GM23338 (cell line): ENCODE measurements around the gene FMN2. TPM values are rescaled to one million over a fixed set of nuclear protein-coding genes. Genes with fewer than 3 reads are reported as not detected.

Experiments
- ATAC-seq: fragments of 200-7000 bp; cut with Tn5 transposase; 3 replicates; pipeline ENCODE4 v1.9.1; 2020
- DNase-seq: peaks from one replicate; pipeline ENCODE4 v3.0.0-alpha.2; 2015; ENCODE audit warnings: low spot score
- H2AFZ ChIP-seq: fragments of 200-600 bp; sonication (generic); 2 replicates; pipeline ENCODE4 v1.8.0; 2016; ENCODE audit warnings: antibody characterized with exemption, mild to moderate bottlenecking, moderate library complexity
- H3F3A ChIP-seq: fragments of 200-600 bp; sonication (generic); replicated peaks from 2 replicates; pipeline ENCODE4 v1.8.0; 2017; ENCODE audit warnings: antibody characterized with exemption, mixed run types, low read depth
- H3K27ac ChIP-seq: fragments of 200-600 bp; sonication (generic); 2 replicates; pipeline ENCODE4 v1.6.1; 2016; ENCODE audit warnings: low read depth
- H3K27me3 ChIP-seq: fragments of 200-600 bp; sonication (generic); 2 replicates; pipeline ENCODE4 v1.8.0; 2016; ENCODE audit warnings: mild to moderate bottlenecking, mixed run types, moderate library complexity; ENCODE audit not compliant: insufficient read depth
- H3K36me3 ChIP-seq: fragments of 200-600 bp; sonication (generic); 2 replicates; pipeline ENCODE4 v1.8.0; 2016; ENCODE audit warnings: mild to moderate bottlenecking; ENCODE audit not compliant: insufficient read depth
- H3K4me1 ChIP-seq: fragments of 200-600 bp; sonication (generic); 2 replicates; pipeline ENCODE4 v1.8.0; 2016; ENCODE audit warnings: mild to moderate bottlenecking, moderate library complexity; ENCODE audit not compliant: insufficient read depth
- H3K4me2 ChIP-seq: fragments of 200-600 bp; sonication (generic); 2 replicates; pipeline ENCODE4 v1.7.1; 2017; ENCODE audit warnings: mixed run types
- H3K4me3 ChIP-seq: fragments of 200-600 bp; sonication (generic); 2 replicates; pipeline ENCODE4 v1.6.1; 2016; ENCODE audit warnings: mixed run types
- H3K79me2 ChIP-seq: fragments of 200-600 bp; sonication (generic); replicated peaks from 2 replicates; pipeline ENCODE4 v1.8.0; 2017; ENCODE audit warnings: mild to moderate bottlenecking; ENCODE audit not compliant: insufficient read depth
- H3K9me2 ChIP-seq: fragments of 200-600 bp; sonication (generic); 2 replicates; pipeline ENCODE4 v1.8.0; 2017; ENCODE audit not compliant: insufficient read depth
- H4K20me1 ChIP-seq: fragments of 200-600 bp; sonication (generic); replicated peaks from 2 replicates; pipeline ENCODE4 v1.8.0; 2017; ENCODE audit warnings: mild to moderate bottlenecking; ENCODE audit not compliant: insufficient read depth
- H3K27ac Mint-ChIP-seq: 2 replicates; pipeline ENCODE4 v1.8.0; 2020; ENCODE audit warnings: inconsistent platforms, mild to moderate bottlenecking, moderate library complexity, mixed read lengths
- H3K27me3 Mint-ChIP-seq: 3 replicates; pipeline ENCODE4 v1.8.0; 2022; ENCODE audit warnings: low read depth, mild to moderate bottlenecking, moderate library complexity, mixed read lengths, inconsistent platforms; ENCODE audit not compliant: insufficient read depth, poor library complexity
- H3K36me3 Mint-ChIP-seq: 3 replicates; pipeline ENCODE4 v1.8.0; 2021; ENCODE audit warnings: low read depth, mild to moderate bottlenecking, inconsistent platforms, moderate library complexity, mixed read lengths
- H3K4me1 Mint-ChIP-seq: 3 replicates; pipeline ENCODE4 v1.8.0; 2020; ENCODE audit warnings: mild to moderate bottlenecking, inconsistent platforms, mixed read lengths
- H3K4me3 Mint-ChIP-seq: 3 replicates; pipeline ENCODE4 v1.8.0; 2021; ENCODE audit warnings: moderate library complexity, mild to moderate bottlenecking, inconsistent platforms, mixed read lengths
- H3K9me3 Mint-ChIP-seq: 3 replicates; pipeline ENCODE4 v1.8.0; 2020; ENCODE audit warnings: moderate library complexity, mild to moderate bottlenecking, inconsistent platforms, mixed read lengths
- CREB1 ChIP-seq: fragments of 250-450 bp; sonication (Bioruptor Pico); IDR thresholded peaks from 2 replicates; pipeline ENCODE4 v1.5.0; 2020; ENCODE audit warnings: low read depth, mild to moderate bottlenecking, moderate library complexity
- CTCF ChIP-seq, 2 experiments: fragments of 200-600 bp in 1 of 2; sonication (generic) in 1 of 2; conservative IDR thresholded peaks; 2 replicates each; pipeline versions ENCODE4 v1.5.1 to v1.6.1; 2016 to 2017; ENCODE audit warnings: antibody characterized with exemption in 2 of 2, low read depth in 2 of 2, mild to moderate bottlenecking in 2 of 2, moderate library complexity in 1 of 2
- ETS1 ChIP-seq: IDR thresholded peaks from 2 replicates; pipeline ENCODE4 v1.6.1; 2016; ENCODE audit warnings: antibody characterized with exemption
- EZH2 ChIP-seq: fragments of 200-600 bp; sonication (generic); IDR thresholded peaks from one replicate; pipeline ENCODE4 v1.8.0; 2017; ENCODE audit warnings: antibody characterized with exemption, mild to moderate bottlenecking, low read depth; ENCODE audit not compliant: unreplicated experiment
- EZH2phosphoT487 ChIP-seq: fragments of 200-600 bp; sonication (generic); IDR thresholded peaks from one replicate; pipeline ENCODE4 v1.8.1; 2018; ENCODE audit warnings: antibody characterized with exemption; ENCODE audit not compliant: unreplicated experiment
- JUNB ChIP-seq: IDR thresholded peaks from one replicate; pipeline ENCODE4 v1.6.1; 2016; ENCODE audit warnings: antibody characterized with exemption; ENCODE audit not compliant: unreplicated experiment
- NANOG ChIP-seq: IDR thresholded peaks from 2 replicates; pipeline ENCODE4 v1.6.1; 2016; ENCODE audit warnings: antibody characterized with exemption, borderline replicate concordance
- POLR2AphosphoS5 ChIP-seq: IDR thresholded peaks from 2 replicates; pipeline ENCODE4 v1.6.1; 2016; ENCODE audit warnings: antibody characterized with exemption, low read depth
- REST ChIP-seq: IDR thresholded peaks from one replicate; pipeline ENCODE4 v1.6.1; 2018; ENCODE audit warnings: antibody characterized with exemption; ENCODE audit not compliant: unreplicated experiment
- STAT1 ChIP-seq: IDR thresholded peaks from one replicate; pipeline ENCODE4 v1.6.1; 2016; ENCODE audit warnings: antibody characterized with exemption; ENCODE audit not compliant: unreplicated experiment
- ZNF114 ChIP-seq: fragments of 250-450 bp; sonication (Bioruptor Pico); IDR thresholded peaks from 2 replicates; pipeline ENCODE4 v1.5.0; 2020; ENCODE audit warnings: mild to moderate bottlenecking, moderate library complexity
- ZNF331 ChIP-seq: fragments of 250-450 bp; sonication (Bioruptor Pico); IDR thresholded peaks from 2 replicates; pipeline ENCODE4 v1.5.0; 2020; ENCODE audit warnings: low read depth, mild to moderate bottlenecking, moderate library complexity
- ZNF462 ChIP-seq: fragments of 250-450 bp; sonication (Bioruptor Pico); IDR thresholded peaks from 2 replicates; pipeline ENCODE4 v1.5.0; 2020; ENCODE audit warnings: mild to moderate bottlenecking, moderate library complexity
- polyA plus RNA-seq: library from polyadenylated mRNA; unstranded; fragments of >200 nt; fragmentation: Nextera tagmentation; extraction: Ambion mirVana; gene quantifications from 2 replicates; pipeline ENCODE4 v1.2.1, GENCODE V29; 2016
- total RNA-seq: library from RNA; depleted of rRNA; stranded (reverse); fragments of >200 nt; shearing (Covaris generic); gene quantifications from 2 replicates; pipeline ENCODE4 v1.2.3, GENCODE V29; 2014

FMN2 gene
- total and polyA plus RNA-seq, 2 experiments from 2014 or later, result 1.5 to 2.5 TPM

GRCh38 chr1:240503036-240503435 lies 411.4 kb downstream of the FMN2 start:
- Mint-ChIP-seq H3K4me3 (no peak overlapping the region), H3K4me1 (no peaks in the 10 kb centered on the region), H3K9me3 (0 out of 3 replicates have a peak, but pooled peaks cover 2% of the 10 kb centered on the region), H3K36me3 (no peaks in the 10 kb centered on the region), H3K27ac (no peak overlapping the region), H3K27me3 (peaks cover 2% of the 10 kb centered on the region)
- Histone ChIP-seq H3K27me3 (no peaks in the 10 kb centered on the region), H3K79me2 (no peaks in the 10 kb centered on the region), H3K4me2 (no peak overlapping the region), H3K36me3 (no peaks in the 10 kb centered on the region), H3K9me2 (peaks cover 4% of the 10 kb centered on the region; the same call in 1 of the 2 replicates), H3K4me3 (no peak overlapping the region), H3F3A (no peaks in the 10 kb centered on the region), H4K20me1 (no peaks in the 10 kb centered on the region), H2AFZ (no peak overlapping the region), H3K27ac (no peak overlapping the region), H3K4me1 (no peaks in the 10 kb centered on the region)
- ATAC-seq (no peak), DNase-seq (no peak)
- TF ChIP-seq EZH2phosphoT487 (no peak), STAT1 (no peak), CREB1 (CRISPR knock-in tag) (no peak), ZNF462 (no peak), POLR2AphosphoS5 (no peak), ZNF331 (CRISPR knock-in tag) (no peak), REST (no peak), JUNB (no peak), ETS1 (no peak), ZNF114 (no peak), EZH2 (no peak), CTCF (conservative IDR thresholded peaks at IDR 0.05; ENCODE audit: low read depth in 2 of 2) (no peak), NANOG (no peak)
